H7 (cell line): ENCODE results near the gene OR13J1. TPM values are rescaled to one million over a fixed set of nuclear protein-coding genes. Genes with fewer than 3 reads are reported as not detected.

Experiments used
- DNase-seq: peaks from one replicate; pipeline ENCODE4 v3.0.0; 2012
- H3K27me3 ChIP-seq: 2 replicates; pipeline ENCODE4 v1.6.0; 2011; ENCODE audit warnings: mild to moderate bottlenecking, low read length; ENCODE audit not compliant: control insufficient read depth, insufficient read depth
- H3K36me3 ChIP-seq: replicated peaks from 2 replicates; pipeline ENCODE4 v1.5.1; 2011; ENCODE audit warnings: low read length; ENCODE audit not compliant: control insufficient read depth, insufficient read depth
- H3K4me3 ChIP-seq: 2 replicates; pipeline ENCODE4 v1.5.1; 2011; ENCODE audit warnings: low read depth, mild to moderate bottlenecking, control low read depth, low read length, moderate library complexity; ENCODE audit not compliant: insufficient read depth
- total RNA-seq: library from RNA; depleted of rRNA; stranded (reverse); fragments of >200 nt; shearing (Covaris generic); gene quantifications from 2 replicates; pipeline ENCODE4 v1.2.3, GENCODE V29; 2014

The OR13J1 gene
- total RNA-seq, 1 experiment from 2014 or later, result not detected

GRCh38 chr9:35858458-35858857 is 11.7 kb downstream of the OR13J1 start:
- Histone ChIP-seq H3K36me3 (no peaks in the 10 kb centered on the region), H3K4me3 (no peak overlapping the region), H3K27me3 (peaks cover 2% of the 10 kb centered on the region; the same call in 1 of the 2 replicates)
- DNase-seq, result peak; percentile 4

DNA sequence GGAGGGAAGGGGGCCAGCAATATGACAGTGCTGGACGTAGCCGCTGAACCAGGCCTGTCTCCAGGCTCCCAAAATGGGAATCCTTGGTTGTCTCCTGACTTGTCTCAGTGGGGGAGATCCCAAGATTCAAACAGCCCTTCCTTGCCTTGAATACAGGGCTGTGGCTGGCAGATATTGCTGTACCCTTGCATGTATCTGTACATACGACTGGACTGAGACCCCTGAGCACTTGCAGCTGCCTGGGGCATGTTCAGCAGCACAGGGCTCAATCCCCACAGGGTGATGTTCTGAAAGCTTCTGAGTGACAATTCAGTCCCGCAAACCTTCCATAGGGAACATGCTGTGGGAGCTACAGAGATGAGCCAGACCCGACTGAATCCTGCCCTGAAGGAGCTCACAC is 13.3 kb downstream of the OR13J1 start:
- DNase-seq, result no peak
- peaks cover 2% of the 10 kb centered on the region; the same call in 1 of the 2 replicates for H3K27me3 ChIP-seq

DNA sequence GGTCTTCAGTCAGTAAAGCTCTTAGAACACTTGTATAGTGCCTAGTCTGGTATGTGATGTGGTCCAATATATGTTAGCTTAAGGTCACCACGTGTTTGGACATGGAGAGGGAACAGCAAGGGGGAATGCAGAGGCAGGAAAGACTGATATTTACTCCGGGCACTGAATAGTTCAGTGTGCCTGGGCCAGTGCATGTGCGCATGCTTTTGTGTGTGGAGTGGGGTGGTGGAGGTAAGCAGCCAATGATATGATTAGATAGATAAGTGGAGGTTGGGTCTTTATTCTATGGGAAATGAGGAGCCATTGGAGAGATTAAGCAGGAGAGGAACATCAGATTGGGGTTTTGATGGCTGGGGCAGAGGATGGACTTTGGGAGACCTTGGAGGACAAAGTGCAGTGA is 14.0 kb downstream of the OR13J1 start:
- Histone ChIP-seq H3K27me3 (no peaks in the 10 kb centered on the region; the same call in 1 of the 2 replicates), H3K36me3 (no peaks in the 10 kb centered on the region; the same call in 1 of the 2 replicates), H3K4me3 (no peak overlapping the region)
- DNase-seq, result no peak

More for the DNA sequence above, 13.3 kb downstream of the OR13J1 start:
- H3K36me3 ChIP-seq, result no peaks in the 10 kb centered on the region; the same call in 1 of the 2 replicates
- no peak overlapping the region for H3K4me3 ChIP-seq

DNA sequence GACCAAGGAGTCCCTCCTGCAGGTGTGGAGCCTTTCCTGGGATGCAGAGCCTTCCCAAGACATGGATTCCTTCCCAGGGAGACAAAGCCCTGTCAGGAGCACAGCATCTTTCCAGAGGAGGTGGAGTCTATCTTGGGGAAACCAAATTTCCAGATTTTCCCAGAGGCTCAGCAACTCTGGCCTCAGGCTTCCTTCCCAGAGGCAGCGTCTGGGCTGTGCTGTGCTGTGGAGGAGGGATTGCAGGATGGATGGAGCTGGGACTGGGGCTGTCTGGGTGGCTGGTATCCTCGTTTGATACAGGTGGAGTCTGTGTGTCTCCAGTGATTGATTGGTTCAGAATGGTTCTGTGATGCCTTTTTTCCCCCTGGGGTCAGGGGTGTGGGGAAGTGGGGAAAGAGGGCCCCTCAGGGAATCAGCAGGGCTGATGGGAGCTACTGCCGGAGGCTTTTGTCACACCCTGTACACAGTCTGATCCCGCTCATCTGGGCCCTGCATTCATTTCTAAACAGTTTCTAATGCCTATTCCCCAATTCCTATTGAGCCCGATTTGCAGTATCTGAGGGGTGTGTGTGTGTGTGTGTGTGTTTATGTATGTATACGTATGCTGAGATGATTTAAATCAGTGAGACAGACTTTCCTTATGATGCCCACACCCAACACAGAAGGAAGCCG is 16.0 kb downstream of the OR13J1 start:
- H3K4me3 ChIP-seq, result no peak overlapping the region
- H3K27me3 ChIP-seq, result no peaks in the 10 kb centered on the region; the same call in 1 of the 2 replicates
- no peak for DNase-seq
- H3K36me3 ChIP-seq, result no peaks in the 10 kb centered on the region; the same call in 1 of the 2 replicates

- Histone ChIP-seq H3K36me3 (no peaks in the 10 kb centered on the region; the same call in 1 of the 2 replicates), H3K4me3 (no peak overlapping the region), H3K27me3 (no peaks in the 10 kb centered on the region; the same call in 1 of the 2 replicates)
- DNase-seq, result no peak
Measured at GRCh38 chr9:35852876-35853865, 17.0 kb downstream of the OR13J1 start.

- Histone ChIP-seq H3K4me3 (no peak overlapping the region), H3K36me3 (no peaks in the 10 kb centered on the region; the same call in 1 of the 2 replicates), H3K27me3 (peaks cover under 1% of the 10 kb centered on the region; the same call in 1 of the 2 replicates)
- no peak for DNase-seq
Measured at GRCh38 chr9:35852267-35852815, 17.9 kb downstream of the OR13J1 start.

- H3K4me3 ChIP-seq, result no peak overlapping the region
- no peak for DNase-seq
Measured at GRCh38 chr9:35847792-35848572, 22.2 kb downstream of the OR13J1 start.

DNA sequence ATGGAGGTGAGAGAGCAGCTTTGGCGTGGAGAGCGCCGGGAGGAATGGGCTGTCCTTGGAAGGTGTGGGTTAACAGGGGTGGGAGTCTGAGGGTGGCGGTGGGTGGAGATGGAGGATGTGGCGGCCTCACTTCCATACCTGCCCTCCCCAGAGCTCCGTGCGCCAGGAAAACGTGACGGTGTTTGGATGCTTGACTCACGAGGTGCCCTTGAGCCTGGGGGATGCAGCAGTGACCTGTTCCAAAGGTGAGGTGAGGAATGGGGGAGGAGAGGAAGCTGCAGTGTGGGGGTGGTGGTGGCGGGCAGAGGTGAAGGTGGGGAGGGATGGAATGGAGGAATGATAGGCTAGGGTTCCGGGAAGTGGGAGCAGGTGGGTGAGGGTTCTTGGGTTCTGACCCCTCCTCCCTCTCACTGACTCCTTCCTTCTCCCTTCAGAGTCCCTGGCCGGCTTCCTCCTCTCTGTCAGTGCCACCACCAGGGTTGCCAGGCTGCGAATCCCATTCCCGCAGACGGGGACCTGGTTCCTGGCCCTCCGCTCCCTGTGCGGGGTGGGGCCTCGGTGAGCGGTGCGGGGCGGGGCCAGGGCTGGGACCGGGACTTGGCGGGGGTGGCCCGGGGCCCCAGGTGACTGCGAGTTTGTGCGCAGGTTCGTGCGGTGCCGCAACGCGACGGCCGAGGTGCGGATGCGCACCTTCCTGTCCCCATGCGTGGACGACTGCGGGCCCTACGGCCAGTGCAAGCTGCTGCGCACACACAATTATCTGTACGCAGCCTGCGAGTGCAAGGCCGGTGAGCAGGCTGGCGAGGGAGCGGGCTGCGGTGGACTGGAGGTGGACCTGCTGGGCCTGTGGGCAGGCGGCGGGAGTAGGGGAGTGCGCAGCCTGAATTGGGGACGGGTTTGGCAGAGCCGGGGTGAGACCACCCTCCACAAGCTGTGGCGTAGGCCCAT is 24.1 kb downstream of the OR13J1 start:
- Histone ChIP-seq H3K4me3 (peak overlapping the region; percentile 64), H3K36me3 (no peaks in the 10 kb centered on the region; the same call in 1 of the 2 replicates), H3K27me3 (peaks cover 19% of the 10 kb centered on the region; the same call in 1 of the 2 replicates)
- peak; percentile 93 for DNase-seq

More at GRCh38 chr9:35847792-35848572, 22.2 kb downstream of the OR13J1 start:
- Histone ChIP-seq H3K36me3 (no peaks in the 10 kb centered on the region; the same call in 1 of the 2 replicates), H3K27me3 (peaks cover 19% of the 10 kb centered on the region; the same call in 1 of the 2 replicates)

DNA sequence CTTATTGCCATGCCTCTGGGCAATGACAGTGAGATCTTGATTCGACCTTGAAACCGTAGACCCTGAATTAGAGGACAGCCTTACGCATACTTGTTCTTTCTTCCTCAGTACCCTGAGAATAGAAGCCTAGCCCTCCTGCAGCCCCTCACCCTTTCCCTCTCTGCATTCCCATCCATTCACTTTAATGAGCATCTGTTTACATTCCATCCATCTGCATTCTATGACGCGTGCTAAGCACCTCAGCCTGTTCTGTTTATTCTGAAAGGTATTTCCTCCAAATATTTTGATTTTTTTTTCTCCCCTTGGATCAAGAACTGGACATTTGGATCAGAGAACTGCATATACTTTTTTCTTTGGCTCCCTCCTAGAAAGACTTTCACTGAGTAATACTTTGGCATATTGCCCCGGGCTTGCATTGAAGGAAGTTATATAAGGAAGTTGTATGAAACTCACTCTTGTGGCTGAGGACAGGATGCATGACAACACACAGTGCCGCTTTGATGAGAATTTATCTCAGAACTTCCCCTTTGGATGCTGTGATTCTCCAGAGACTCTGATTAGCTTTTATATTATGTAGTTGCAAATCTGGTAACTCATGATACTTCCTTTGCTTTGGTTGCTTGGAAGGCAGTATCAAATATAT is 25.5 kb downstream of the OR13J1 start:
- Histone ChIP-seq H3K4me3 (no peak overlapping the region), H3K27me3 (peaks cover 19% of the 10 kb centered on the region; the same call in 1 of the 2 replicates), H3K36me3 (no peaks in the 10 kb centered on the region; the same call in 1 of the 2 replicates)
- peak; percentile 64 for DNase-seq

DNA sequence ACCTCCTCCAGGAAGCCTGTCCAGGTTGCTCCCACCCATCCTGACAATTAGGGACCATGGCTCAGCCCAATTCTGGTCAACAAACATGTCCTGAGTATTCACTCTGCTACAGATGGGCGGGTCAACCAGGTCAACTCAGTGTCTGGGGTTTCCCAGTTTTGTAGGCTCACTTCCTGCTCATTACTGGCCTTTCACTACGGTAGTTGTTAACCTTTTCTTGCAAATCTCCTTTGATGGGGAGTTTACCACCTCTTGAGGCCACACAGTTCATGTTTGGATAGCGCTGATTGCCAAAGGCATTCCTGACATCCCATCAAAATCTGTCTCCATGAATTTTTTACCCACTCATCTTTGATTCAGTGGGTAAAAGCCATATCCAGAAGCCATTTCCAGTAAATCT is 27.4 kb downstream of the OR13J1 start:
- H3K27me3 ChIP-seq, result peaks cover 19% of the 10 kb centered on the region; the same call in 1 of the 2 replicates
- H3K36me3 ChIP-seq, result no peaks in the 10 kb centered on the region; the same call in 1 of the 2 replicates
- DNase-seq, result no peak
- H3K4me3 ChIP-seq, result no peak overlapping the region

DNA sequence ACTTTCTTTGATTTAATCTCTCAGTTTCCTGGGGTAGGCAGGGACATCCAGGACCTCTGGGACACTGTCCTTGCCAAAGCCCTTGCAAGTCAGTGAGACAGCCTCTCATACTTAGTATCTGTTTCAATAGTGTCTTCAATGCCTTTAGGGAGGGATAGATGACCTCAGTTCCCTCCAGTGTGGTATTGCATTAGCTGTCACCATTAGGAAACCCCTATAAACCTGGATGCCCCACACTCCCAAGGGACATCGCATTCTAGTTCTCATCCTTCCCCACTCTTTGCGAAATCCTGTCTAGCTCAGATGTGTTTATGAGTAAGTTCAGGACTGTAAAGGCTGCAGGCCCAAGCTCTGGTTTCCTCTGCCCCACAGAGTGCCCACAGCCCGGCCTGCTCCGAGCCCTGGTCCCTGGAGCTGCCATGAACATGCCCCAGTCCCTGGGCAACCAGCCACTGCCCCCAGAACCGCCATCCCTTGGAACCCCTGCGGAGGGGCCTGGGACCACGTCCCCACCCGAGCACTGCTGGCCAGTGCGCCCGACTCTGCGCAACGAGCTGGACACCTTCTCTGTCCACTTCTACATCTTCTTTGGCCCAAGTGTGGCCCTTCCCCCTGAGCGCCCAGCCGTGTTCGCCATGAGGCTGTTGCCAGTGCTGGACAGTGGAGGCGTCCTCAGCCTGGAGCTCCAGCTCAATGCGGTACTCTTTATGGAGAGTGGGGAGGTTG is 28.0 kb downstream of the OR13J1 start:
- no peak overlapping the region for H3K4me3 ChIP-seq
- H3K36me3 ChIP-seq, result no peaks in the 10 kb centered on the region; the same call in 1 of the 2 replicates
- DNase-seq, result no peak
- H3K27me3 ChIP-seq, result peaks cover 17% of the 10 kb centered on the region; the same call in 1 of the 2 replicates

- DNase-seq, result no peak
Measured at GRCh38 chr9:35841645-35841900, 28.6 kb downstream of the OR13J1 start.

More at GRCh38 chr9:35841645-35841900, 28.6 kb downstream of the OR13J1 start:
- Histone ChIP-seq H3K4me3 (no peak overlapping the region), H3K36me3 (no peaks in the 10 kb centered on the region; the same call in 1 of the 2 replicates), H3K27me3 (peaks cover 11% of the 10 kb centered on the region; the same call in 1 of the 2 replicates)
